ENCODE measurements around the gene UBR4. TPM values are rescaled to one million over a fixed set of nuclear protein-coding genes. Genes with fewer than 3 reads are reported as not detected.

Gene UBR4
- total and polyA plus RNA-seq, 10 of the 15 experiments (the other 5 are each of a cell fraction or from before 2014, with no cell fraction given) = 34.2 to 124 (median 56.2) TPM

DNA sequence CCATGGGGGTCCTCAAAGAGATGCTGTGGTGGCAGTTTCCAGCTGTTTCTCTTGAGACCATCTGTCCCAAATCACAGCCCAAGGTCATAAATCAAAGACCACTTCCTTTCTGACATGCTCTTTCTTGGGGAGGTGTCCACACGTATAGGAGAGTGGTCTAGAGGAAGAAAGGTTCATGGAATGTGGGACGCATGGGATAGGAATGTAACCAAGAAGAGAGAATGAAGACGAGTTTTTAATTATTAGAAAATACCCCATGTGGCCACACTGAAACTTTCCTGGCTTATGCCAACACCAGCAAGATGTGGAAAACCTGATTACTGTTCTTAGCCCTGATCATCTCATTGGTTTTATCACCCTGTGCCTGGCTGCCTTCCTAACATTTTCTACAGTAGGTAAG is 129.3 kb downstream of the UBR4 start:
- Histone ChIP-seq H3K4me1 (ENCODE audit: control insufficient read depth, insufficient read depth, low read length) (no peaks in the 10 kb centered on the region), H3K27ac (ENCODE audit: control insufficient read depth, insufficient read depth) (no peak overlapping the region), H3K9me3 (replicated peaks; ENCODE audit: control insufficient read depth, insufficient read depth, low read length) (no peaks in the 10 kb centered on the region), H3K79me2 (ENCODE audit: control insufficient read depth, insufficient read depth, low read length) (no peaks in the 10 kb centered on the region), H3K9ac (ENCODE audit: control insufficient read depth, insufficient read depth, low read length) (no peak overlapping the region), H3K4me2 (ENCODE audit: control insufficient read depth, insufficient read depth) (no peak overlapping the region), H2AFZ (ENCODE audit: control insufficient read depth, low read depth, low read length) (no peak overlapping the region), H3K36me3 (ENCODE audit: control insufficient read depth in 2 of 2, insufficient read depth in 2 of 2, low read length in 1 of 2) (peaks cover 39 to 60% of the 10 kb centered on the region in 2 experiments), H3K4me3 (no peak overlapping the region), H4K20me1 (ENCODE audit: control insufficient read depth, insufficient read depth) (no peaks in the 10 kb centered on the region; the same call in none of the 2 replicates), H3K27me3 (replicated peaks in 1 of 2; ENCODE audit: control insufficient read depth in 2 of 2, insufficient read depth in 2 of 2, low read length in 1 of 2) (no peaks in the 10 kb centered on the region)
- ATAC-seq = no peak
- in situ Hi-C loops (cut with MboI) (no loop called here), intact Hi-C loops (cut with micrococcal nuclease; ENCODE audit: unreplicated experiment) (no loop called here)
- POLR2A ChIA-PET = no interaction called here
- SMC1A ChIA-PET (ENCODE audit: uncharacterized antibody, unreplicated experiment) = interaction anchor here (1.5 kb wide), 1 partner anchor 159 kb away, joined by 3 read pairs; no protein-coding TSS in a partner anchor
- no peak for FAIRE-seq
- WGBS (ENCODE audit: insufficient coverage, insufficient replicate concordance, low lambda C conversion rate, missing lambda C conversion rate) = 83% methylated on average over 3 of the region's 3 CpGs
- no TSS peak for BruUV-seq (replicated peaks)
- CTCF ChIA-PET = no interaction called here
- no peak for DNase-seq (ENCODE audit: low read depth, low spot score)
- RAD21 ChIA-PET (ENCODE audit: unreplicated experiment) = no interaction called here
- TF ChIP-seq PAX5 (IDR thresholded peaks at IDR 0.05; ENCODE audit: borderline replicate concordance, low read depth, low read length) (no peak), POLR2AphosphoS2 (IDR thresholded peaks at IDR 0.05; ENCODE audit: low read depth, low read length) (no peak)

DNA sequence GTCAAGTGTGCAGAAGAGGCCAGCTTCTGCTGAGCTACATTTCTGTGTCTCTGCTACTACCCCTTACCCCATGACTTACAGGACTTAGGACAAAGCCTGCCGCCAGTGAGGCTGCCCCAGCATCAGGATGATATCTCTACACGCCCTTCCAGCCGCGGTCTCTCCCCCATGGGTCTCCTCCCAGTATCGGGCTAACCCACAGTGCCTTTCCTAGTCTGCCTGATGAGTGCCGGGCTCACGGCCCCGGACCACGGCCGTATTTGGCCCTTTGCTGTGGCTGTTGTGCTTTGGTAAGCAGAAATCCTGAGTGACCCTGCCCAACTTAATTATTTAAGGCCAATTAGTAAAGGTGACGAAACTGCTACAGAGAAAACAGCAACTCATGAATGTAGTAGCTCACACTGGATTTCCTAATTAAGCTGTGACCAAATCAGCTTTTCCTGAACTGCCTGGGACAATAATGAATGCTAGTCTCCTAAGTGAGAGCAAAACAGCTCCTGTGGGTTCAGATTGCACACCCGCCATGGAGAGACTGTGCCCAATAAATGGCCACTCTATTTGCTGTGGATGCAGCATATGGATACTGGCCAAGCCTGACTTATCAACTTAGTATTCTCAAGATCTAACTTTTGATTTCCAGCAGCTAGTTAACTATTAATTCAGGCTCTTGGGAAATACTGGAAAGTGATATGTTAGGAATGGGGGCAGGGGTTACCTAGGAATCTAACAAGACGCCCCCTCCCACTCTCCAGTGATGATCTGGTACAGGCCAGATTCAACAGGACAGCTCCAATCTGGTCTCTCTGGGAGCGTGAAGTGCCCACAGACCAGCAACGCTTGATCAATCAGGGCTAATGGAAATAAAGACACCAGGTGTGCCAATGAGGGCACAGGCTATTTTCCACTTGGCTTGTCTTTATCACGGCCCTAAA is 130.3 kb downstream of the UBR4 start:
- BruUV-seq (replicated peaks) = no TSS peak
- DNase-seq (ENCODE audit: low read depth, low spot score) (no peak), ATAC-seq (no peak), FAIRE-seq (no peak)
- POLR2A ChIA-PET = no interaction called here
- Histone ChIP-seq H3K27me3 (replicated peaks in 1 of 2; ENCODE audit: control insufficient read depth in 2 of 2, insufficient read depth in 2 of 2, low read length in 1 of 2) (no peaks in the 10 kb centered on the region), H4K20me1 (ENCODE audit: control insufficient read depth, insufficient read depth) (no peaks in the 10 kb centered on the region; the same call in 1 of the 2 replicates), H3K27ac (ENCODE audit: control insufficient read depth, insufficient read depth) (no peak overlapping the region), H3K9ac (ENCODE audit: control insufficient read depth, insufficient read depth, low read length) (no peak overlapping the region), H3K4me1 (ENCODE audit: control insufficient read depth, insufficient read depth, low read length) (no peaks in the 10 kb centered on the region), H3K36me3 (ENCODE audit: control insufficient read depth in 2 of 2, insufficient read depth in 2 of 2, low read length in 1 of 2) (peaks cover 43 to 57% of the 10 kb centered on the region in 2 experiments), H2AFZ (ENCODE audit: control insufficient read depth, low read depth, low read length) (no peak overlapping the region), H3K4me3 (no peak overlapping the region), H3K79me2 (ENCODE audit: control insufficient read depth, insufficient read depth, low read length) (no peaks in the 10 kb centered on the region), H3K9me3 (replicated peaks; ENCODE audit: control insufficient read depth, insufficient read depth, low read length) (no peaks in the 10 kb centered on the region), H3K4me2 (ENCODE audit: control insufficient read depth, insufficient read depth) (no peak overlapping the region)
- CTCF ChIA-PET = interaction anchor here (0.6 kb wide), 1 partner anchor 165 kb away, joined by 3 read pairs; no protein-coding TSS in a partner anchor
- in situ Hi-C loops (cut with MboI) (no loop called here), intact Hi-C loops (cut with micrococcal nuclease; ENCODE audit: unreplicated experiment) (no loop called here)
- RAD21 ChIA-PET (ENCODE audit: unreplicated experiment) = no interaction called here
- SMC1A ChIA-PET (ENCODE audit: uncharacterized antibody, unreplicated experiment) = interaction anchor here (0.7 to 1.5 kb wide), 3 partner anchors 8 to 196 kb away, joined by 3 read pairs; no protein-coding TSS in a partner anchor
- WGBS (ENCODE audit: insufficient coverage, insufficient replicate concordance, low lambda C conversion rate, missing lambda C conversion rate) = 94% methylated on average over 16 of the region's 16 CpGs
- TF ChIP-seq, protein P1, sequence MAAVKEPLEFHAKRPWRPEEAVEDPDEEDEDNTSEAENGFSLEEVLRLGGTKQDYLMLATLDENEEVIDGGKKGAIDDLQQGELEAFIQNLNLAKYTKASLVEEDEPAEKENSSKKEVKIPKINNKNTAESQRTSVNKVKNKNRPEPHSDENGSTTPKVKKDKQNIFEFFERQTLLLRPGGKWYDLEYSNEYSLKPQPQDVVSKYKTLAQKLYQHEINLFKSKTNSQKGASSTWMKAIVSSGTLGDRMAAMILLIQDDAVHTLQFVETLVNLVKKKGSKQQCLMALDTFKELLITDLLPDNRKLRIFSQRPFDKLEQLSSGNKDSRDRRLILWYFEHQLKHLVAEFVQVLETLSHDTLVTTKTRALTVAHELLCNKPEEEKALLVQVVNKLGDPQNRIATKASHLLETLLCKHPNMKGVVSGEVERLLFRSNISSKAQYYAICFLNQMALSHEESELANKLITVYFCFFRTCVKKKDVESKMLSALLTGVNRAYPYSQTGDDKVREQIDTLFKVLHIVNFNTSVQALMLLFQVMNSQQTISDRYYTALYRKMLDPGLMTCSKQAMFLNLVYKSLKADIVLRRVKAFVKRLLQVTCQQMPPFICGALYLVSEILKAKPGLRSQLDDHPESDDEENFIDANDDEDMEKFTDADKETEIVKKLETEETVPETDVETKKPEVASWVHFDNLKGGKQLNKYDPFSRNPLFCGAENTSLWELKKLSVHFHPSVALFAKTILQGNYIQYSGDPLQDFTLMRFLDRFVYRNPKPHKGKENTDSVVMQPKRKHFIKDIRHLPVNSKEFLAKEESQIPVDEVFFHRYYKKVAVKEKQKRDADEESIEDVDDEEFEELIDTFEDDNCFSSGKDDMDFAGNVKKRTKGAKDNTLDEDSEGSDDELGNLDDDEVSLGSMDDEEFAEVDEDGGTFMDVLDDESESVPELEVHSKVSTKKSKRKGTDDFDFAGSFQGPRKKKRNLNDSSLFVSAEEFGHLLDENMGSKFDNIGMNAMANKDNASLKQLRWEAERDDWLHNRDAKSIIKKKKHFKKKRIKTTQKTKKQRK (IDR thresholded peaks at IDR 0.05; ENCODE audit: low read depth, low read length) = no peak
- TF ChIP-seq RELA (IDR thresholded peaks at IDR 0.05; ENCODE audit: borderline replicate concordance, partially characterized antibody) (no peak), PAX8 (IDR thresholded peaks at IDR 0.05) (no peak), STAT3 (IDR thresholded peaks at IDR 0.05; ENCODE audit: low read depth, low read length) (no peak), BHLHE40 (IDR thresholded peaks at IDR 0.05; ENCODE audit: borderline replicate concordance in 1 of 2, low read depth in 2 of 2, low read length in 1 of 2) (no peak), TCF12 (IDR thresholded peaks at IDR 0.05; ENCODE audit: low read depth, low read length) (no peak)
- TF ChIP-seq, protein P2, sequence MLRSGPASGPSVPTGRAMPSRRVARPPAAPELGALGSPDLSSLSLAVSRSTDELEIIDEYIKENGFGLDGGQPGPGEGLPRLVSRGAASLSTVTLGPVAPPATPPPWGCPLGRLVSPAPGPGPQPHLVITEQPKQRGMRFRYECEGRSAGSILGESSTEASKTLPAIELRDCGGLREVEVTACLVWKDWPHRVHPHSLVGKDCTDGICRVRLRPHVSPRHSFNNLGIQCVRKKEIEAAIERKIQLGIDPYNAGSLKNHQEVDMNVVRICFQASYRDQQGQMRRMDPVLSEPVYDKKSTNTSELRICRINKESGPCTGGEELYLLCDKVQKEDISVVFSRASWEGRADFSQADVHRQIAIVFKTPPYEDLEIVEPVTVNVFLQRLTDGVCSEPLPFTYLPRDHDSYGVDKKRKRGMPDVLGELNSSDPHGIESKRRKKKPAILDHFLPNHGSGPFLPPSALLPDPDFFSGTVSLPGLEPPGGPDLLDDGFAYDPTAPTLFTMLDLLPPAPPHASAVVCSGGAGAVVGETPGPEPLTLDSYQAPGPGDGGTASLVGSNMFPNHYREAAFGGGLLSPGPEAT (IDR thresholded peaks at IDR 0.05; ENCODE audit: low read depth) = no peak

Data from GM12878 (cell line).